Right lung (tissue), 5 donors: Measurements from ENCODE around the gene SHH. TPM values are rescaled to one million over a fixed set of nuclear protein-coding genes. Genes with fewer than 3 reads are reported as not detected.

Experiments
- polyA plus RNA-seq, 5 donors: library from polyadenylated mRNA; unstranded; fragments of 120-200 nt; gene quantifications; one replicate each; pipeline versions ENCODE4 v1.2.1 to v1.2.3, GENCODE V29; 2013; ENCODE audit warnings: inconsistent platforms in 1 of 5, low replicate concordance in 1 of 5; ENCODE audit not compliant: insufficient read length in 5 of 5, insufficient read depth in 1 of 5

Gene SHH
- polyA plus RNA-seq, 5 donors = 12.9 to 23.3 (median 16.4) TPM

Other genes starting within 250 kb of the SHH start
- gene RBM33, start 167.8 kb downstream of the SHH start, polyA plus RNA-seq = 10 to 100 TPM; 33.9 to 55.5 (median 41.5) TPM